BJ (cell line): ENCODE data around the gene SH3RF1. TPM values are rescaled to one million over a fixed set of nuclear protein-coding genes. Genes with fewer than 3 reads are reported as not detected.

Experiments used
- CTCF ChIA-PET: fragments of 350-600 bp; formaldehyde crosslinking; extraction: SDS; loops from one replicate; lab custom pipeline; 2021; ENCODE audit warnings: antibody characterized with exemption, inconsistent platforms; lab: Yijun Ruan, JAX
- POLR2A ChIA-PET: fragments of 300-600 bp; sonication (Branson Sonifier 250); formaldehyde crosslinking; extraction: SDS; loops from one replicate; lab custom pipeline; 2021; ENCODE audit warnings: antibody characterized with exemption; lab: Charles Lee
- DNase-seq: peaks from one replicate; pipeline ENCODE4 v3.0.0-alpha.2; 2011; ENCODE audit warnings: low read depth
- H3K27me3 ChIP-seq: 2 replicates; pipeline ENCODE4 v1.6.0; 2011; ENCODE audit warnings: low read length; ENCODE audit not compliant: control insufficient read depth, insufficient read depth
- H3K36me3 ChIP-seq: 2 replicates; pipeline ENCODE4 v1.5.1; 2011; ENCODE audit warnings: low read length; ENCODE audit not compliant: control insufficient read depth, insufficient read depth
- H3K4me3 ChIP-seq: 2 replicates; pipeline ENCODE4 v1.5.1; 2011; ENCODE audit warnings: low read depth, mild to moderate bottlenecking, control low read depth, low read length
- CTCF ChIP-seq: IDR thresholded peaks from 2 replicates; pipeline ENCODE4 v1.5.1; 2011; ENCODE audit warnings: low read depth, mild to moderate bottlenecking, control low read depth, inconsistent platforms, low read length, moderate library complexity; ENCODE audit not compliant: insufficient read depth
- polyA plus RNA-seq: library from polyadenylated mRNA; depleted of rRNA; stranded (reverse); fragments of >200 nt; gene quantifications from 2 replicates; pipeline ENCODE4 v1.2.3, GENCODE V29; 2011

The SH3RF1 gene
- polyA plus RNA-seq, 1 experiment = 38.8 TPM

GRCh38 chr4:169051761-169052593 lies 218.8 kb downstream of the SH3RF1 start:
- no peak for TF ChIP-seq CTCF
- H3K4me3 ChIP-seq = no peak overlapping the region
- ChIA-PET CTCF (no interaction called here), POLR2A (no interaction called here)
- H3K36me3 ChIP-seq = no peaks in the 10 kb centered on the region
- no peaks in the 10 kb centered on the region for H3K27me3 ChIP-seq
- no peak for DNase-seq

- Histone ChIP-seq H3K4me3 (no peak overlapping the region), H3K27me3 (no peaks in the 10 kb centered on the region), H3K36me3 (no peaks in the 10 kb centered on the region)
- ChIA-PET POLR2A (no interaction called here), CTCF (no interaction called here)
- DNase-seq = no peak
- no peak for TF ChIP-seq CTCF
Measured at GRCh38 chr4:169050881-169051760, 219.6 kb downstream of the SH3RF1 start.

- no peak for TF ChIP-seq CTCF
- Histone ChIP-seq H3K27me3 (no peaks in the 10 kb centered on the region), H3K4me3 (no peak overlapping the region), H3K36me3 (no peaks in the 10 kb centered on the region)
- DNase-seq = no peak
- POLR2A ChIA-PET = no interaction called here
- CTCF ChIA-PET = no interaction called here
Measured at GRCh38 chr4:169050284-169050683, 220.5 kb downstream of the SH3RF1 start.

- CTCF ChIA-PET = no interaction called here
- POLR2A ChIA-PET = no interaction called here
Measured at GRCh38 chr4:169048868-169049414, 221.8 kb downstream of the SH3RF1 start.

More at GRCh38 chr4:169048868-169049414, 221.8 kb downstream of the SH3RF1 start:
- no peak for TF ChIP-seq CTCF
- H3K27me3 ChIP-seq = no peaks in the 10 kb centered on the region
- no peaks in the 10 kb centered on the region for H3K36me3 ChIP-seq
- H3K4me3 ChIP-seq = no peak overlapping the region
- DNase-seq = no peak
